Measurements from ENCODE around the gene DVL2. TPM values are rescaled to one million over a fixed set of nuclear protein-coding genes. Genes with fewer than 3 reads are reported as not detected.
A peak's percentile ranks its signal among the peaks of the same experiment; 100 is the strongest.
"Not testable (repeated sequence)": the region's sequence is repeated elsewhere in the genome, so short reads cannot be mapped to it uniquely, and the experiment has no call there.

DVL2 gene
- total RNA-seq, 1 donor from 2014 or later: 49.1 TPM

- DNase-seq: no peak
Measured at GRCh38 chr17:7256766-7257456, 22.6 kb upstream of the DVL2 start.

- no peak for DNase-seq
Measured at GRCh38 chr17:7254511-7254910, 20.2 kb upstream of the DVL2 start.

GRCh38 chr17:7253082-7253481 is 18.8 kb upstream of the DVL2 start:
- DNase-seq: no peak

- DNase-seq: peak; percentile 87
Measured at GRCh38 chr17:7252176-7253043, 18.1 kb upstream of the DVL2 start, which contains the start of gene ELP5. Gene ELP5 (plus strand): TSS chr17:7252215. CDS start chr17:7252551, 336 bp downstream.

GRCh38 chr17:7251661-7252175 is 17.4 kb upstream of the DVL2 start, which contains the start of gene CTDNEP1:
Gene CTDNEP1 (minus strand): TSS chr17:7251734. CDS start chr17:7251296, 438 bp downstream.
- peak; percentile 97 for DNase-seq

- DNase-seq: no peak
Measured at GRCh38 chr17:7250695-7251627, 16.6 kb upstream of the DVL2 start.

- no peak for DNase-seq
Measured at GRCh38 chr17:7249830-7250229, 15.5 kb upstream of the DVL2 start.

GRCh38 chr17:7249214-7249613 is 14.9 kb upstream of the DVL2 start:
- no peak for DNase-seq

- DNase-seq: no peak
Measured at GRCh38 chr17:7248796-7249195, 14.5 kb upstream of the DVL2 start.

GRCh38 chr17:7246779-7247178 is 12.5 kb upstream of the DVL2 start:
- DNase-seq: no peak

GRCh38 chr17:7243838-7244237 is 9.5 kb upstream of the DVL2 start:
- DNase-seq: not testable (repeated sequence)

GRCh38 chr17:7243453-7243729 is 9.1 kb upstream of the DVL2 start:
- DNase-seq: no peak

GRCh38 chr17:7242717-7243452 is 8.6 kb upstream of the DVL2 start:
- peak; percentile 88 for DNase-seq

- DNase-seq: peak; percentile 87
Measured at GRCh38 chr17:7241783-7242716, 7.7 kb upstream of the DVL2 start, which contains the start of gene GABARAP. Gene GABARAP (minus strand): TSS chr17:7242449. CDS start chr17:7242330, 119 bp downstream.

GRCh38 chr17:7241090-7241733 is 6.9 kb upstream of the DVL2 start:
- no peak for DNase-seq

- no peak for DNase-seq
Measured at GRCh38 chr17:7240375-7240774, 6.1 kb upstream of the DVL2 start.

- DNase-seq: peak; percentile 99
Measured at GRCh38 chr17:7239091-7240027, 5.0 kb upstream of the DVL2 start, which contains the start of gene PHF23. Gene PHF23 (minus strand): TSS chr17:7239457. CDS start chr17:7239279, 178 bp downstream.

GRCh38 chr17:7238420-7239090 is 4.2 kb upstream of the DVL2 start:
- no peak for DNase-seq
